K562 (cell line): ENCODE measurements around the gene KLK10. TPM values are rescaled to one million over a fixed set of nuclear protein-coding genes. Genes with fewer than 3 reads are reported as not detected.

ENCODE experiments used
- ATAC-seq: fragments of 200-7000 bp; cut with Tn5 transposase; 3 replicates; pipeline ENCODE4 v1.9.1; 2020; ENCODE audit warnings: moderate library complexity
- BruUV-seq: library from RNA; stranded (reverse); fragments of 400-500 nt; replicated peaks from 2 replicates; lab custom pipeline; 2021; lab: Mats Ljungman, UMichigan
- CTCF ChIA-PET: fragments of 300-600 bp; formaldehyde crosslinking; extraction: SDS; loops from one replicate; lab custom pipeline; 2021; ENCODE audit warnings: low intra/inter-chr PET ratio; lab: Yijun Ruan, JAX
- POLR2A ChIA-PET: fragments of 300-600, 350-650 bp; sonication (Branson Sonifier 250); formaldehyde crosslinking; extraction: SDS; loops from one replicate; lab custom pipeline; 2021; ENCODE audit warnings: antibody characterized with exemption, inconsistent platforms; lab: Yijun Ruan, JAX
- DNase-seq, 4 experiments: peaks; one replicate each; pipeline versions ENCODE4 v3.0.0 to v3.0.0-alpha.2; 2011 to 2018; ENCODE audit warnings: low spot score in 3 of 4, mixed read lengths in 3 of 4; ENCODE audit errors: extremely low read depth in 1 of 4
- FAIRE-seq: peaks from 2 replicates; lab custom pipeline; 2011; peaks lifted over from hg19 to GRCh38; lab: Jason Lieb, UNC
- H2AFZ ChIP-seq: 2 replicates; pipeline ENCODE4 v1.6.0; 2011; ENCODE audit warnings: low read depth, low read length, control low read depth, inconsistent platforms
- H3K27ac ChIP-seq: fragments of 200-600 bp; 3 replicates; pipeline ENCODE4 v1.8.0; 2011; ENCODE audit warnings: low read depth, mild to moderate bottlenecking, control low read depth, inconsistent platforms, low read length, moderate library complexity, mixed read lengths; ENCODE audit errors: extremely low read depth
- H3K27me3 ChIP-seq, 2 experiments: fragments of 300-600 bp in 1 of 2; 2 replicates in 1 of 2; 3 replicates in 1 of 2; pipeline versions ENCODE4 v1.6.0 to v1.8.0; 2011; ENCODE audit warnings: inconsistent platforms in 2 of 2, low read length in 2 of 2, mild to moderate bottlenecking in 1 of 2, mixed read lengths in 1 of 2, moderate library complexity in 1 of 2; ENCODE audit not compliant: control insufficient read depth in 2 of 2, insufficient read depth in 2 of 2
- H3K36me3 ChIP-seq: fragments of 300-600 bp; 3 replicates; pipeline ENCODE4 v1.8.0; 2011; ENCODE audit warnings: mild to moderate bottlenecking, low read length, inconsistent platforms; ENCODE audit not compliant: control insufficient read depth, insufficient read depth
- H3K4me1 ChIP-seq, 2 experiments: fragments of 200-600 bp in 1 of 2; replicated peaks in 1 of 2; 2 replicates in 1 of 2; 3 replicates in 1 of 2; pipeline versions ENCODE4 v1.5.1 to v1.8.0; 2011; ENCODE audit warnings: inconsistent platforms in 2 of 2, low read length in 2 of 2, mild to moderate bottlenecking in 1 of 2, mixed read lengths in 1 of 2, moderate library complexity in 1 of 2; ENCODE audit not compliant: control insufficient read depth in 2 of 2, insufficient read depth in 2 of 2
- H3K4me2 ChIP-seq: 2 replicates; pipeline ENCODE4 v1.6.1; 2011; ENCODE audit warnings: low read length, control low read depth, inconsistent platforms, mixed read lengths; ENCODE audit not compliant: insufficient read depth
- H3K4me3 ChIP-seq: fragments of 200-600 bp; sonication (generic), shearing (Covaris generic); 2 replicates; pipeline ENCODE4 v1.5.1; 2016; ENCODE audit warnings: control low read depth, inconsistent platforms
- H3K79me2 ChIP-seq: fragments of 200-600 bp; 3 replicates; pipeline ENCODE4 v1.8.0; 2011; ENCODE audit warnings: low read length, inconsistent platforms; ENCODE audit not compliant: control insufficient read depth, insufficient read depth
- H3K9ac ChIP-seq, 2 experiments: 2 replicates each; pipeline versions ENCODE4 v1.6.0 to v1.6.1; 2011; ENCODE audit warnings: low read depth in 2 of 2, low read length in 2 of 2, control low read depth in 1 of 2, inconsistent platforms in 1 of 2, mild to moderate bottlenecking in 1 of 2, mixed read lengths in 1 of 2; ENCODE audit not compliant: insufficient read depth in 1 of 2
- H3K9me1 ChIP-seq: one replicate; pipeline ENCODE4 v1.6.0; 2011; ENCODE audit warnings: inconsistent platforms, mild to moderate bottlenecking, low read length, moderate library complexity; ENCODE audit not compliant: control insufficient read depth, insufficient read depth
- H3K9me3 ChIP-seq: replicated peaks from 2 replicates; pipeline ENCODE4 v1.5.1; 2011; ENCODE audit warnings: low read depth, low read length, inconsistent platforms; ENCODE audit not compliant: control insufficient read depth, insufficient read depth
- H4K20me1 ChIP-seq: replicated peaks from 2 replicates; pipeline ENCODE4 v1.6.1; 2011; ENCODE audit warnings: low read length, inconsistent platforms, mixed read lengths; ENCODE audit not compliant: control insufficient read depth, insufficient read depth
- ATF2 ChIP-seq: sonication (generic); formaldehyde crosslinking; IDR thresholded peaks from 2 replicates; pipeline ENCODE4 v1.8.1; 2022; ENCODE audit warnings: missing genetic modification reagents
- FOXP4 ChIP-seq: sonication (generic); formaldehyde crosslinking; IDR thresholded peaks from 2 replicates; pipeline ENCODE4 v1.8.0; 2022; ENCODE audit warnings: mild to moderate bottlenecking, missing genetic modification reagents, borderline replicate concordance
- HCFC1 ChIP-seq: IDR thresholded peaks from 2 replicates; pipeline ENCODE4 v1.6.1; 2012; ENCODE audit warnings: low read depth, low read length, improper control_type of control experiment
- LARP7 ChIP-seq: fragments of 450-650 bp; IDR thresholded peaks from 2 replicates; pipeline ENCODE4 v1.6.1; 2016
- NFIC ChIP-seq: fragments of 450-650 bp; IDR thresholded peaks from 2 replicates; pipeline ENCODE4 v1.6.1; 2017; ENCODE audit warnings: mild to moderate bottlenecking, inconsistent platforms
- TFAM ChIP-seq: fragments of 250-450 bp; sonication (Bioruptor Pico); conservative IDR thresholded peaks from 2 replicates; pipeline ENCODE4 v1.5.0; 2021; ENCODE audit warnings: mild to moderate bottlenecking, moderate library complexity
- THRA ChIP-seq: fragments of 450-650 bp; IDR thresholded peaks from 2 replicates; pipeline ENCODE4 v1.6.1; 2017; ENCODE audit warnings: mild to moderate bottlenecking, moderate library complexity
- ZNF174 ChIP-seq: fragments of 250-450 bp; sonication (Bioruptor Pico); IDR thresholded peaks from 2 replicates; pipeline ENCODE4 v1.4.0; 2020; ENCODE audit warnings: mild to moderate bottlenecking
- ZNF707 ChIP-seq: fragments of 250-450 bp; sonication (Bioruptor Pico); conservative IDR thresholded peaks from 2 replicates; pipeline ENCODE4 v1.8.0; 2022; ENCODE audit warnings: inconsistent platforms, mild to moderate bottlenecking, moderate library complexity
- ZNF740 ChIP-seq, 3 experiments: fragments of 200-800 bp in 1 of 3; sonication (Bioruptor generic) in 1 of 3; sonication (generic) in 1 of 3; formaldehyde crosslinking in 1 of 3; IDR thresholded peaks; 2 replicates each; pipeline versions ENCODE4 v1.6.1 to v1.8.0; 2016 to 2022; ENCODE audit warnings: mild to moderate bottlenecking in 2 of 3, missing compliant biosample characterization in 2 of 3, missing genetic modification characterization in 2 of 3, missing genetic modification reagents in 1 of 3
- WGBS: fragments of 100-300 bp; shearing (Covaris generic); methylation state at CpG from one replicate; pipeline ENCODE4 v1.1.6; 2016; ENCODE audit warnings: low coverage, mixed read lengths; ENCODE audit not compliant: insufficient coverage; ENCODE audit errors: missing lambda C conversion rate; 5-methylcytosine and 5-hydroxymethylcytosine counted together
- in situ Hi-C: fragments of 300-500 bp; cut with MboI; formaldehyde crosslinking; loops from 4 replicates; pipeline ENCODE4 v1.15.0; 2018; ENCODE audit warnings: inconsistent platforms, mixed read lengths
- intact Hi-C: fragments of 100-400 bp; cut with micrococcal nuclease; formaldehyde crosslinking; loops from 2 replicates; pipeline ENCODE4 v1.14.2; 2022
- polyA plus RNA-seq, 8 experiments: library from polyadenylated mRNA; depleted of rRNA in 4 of 8; stranded (reverse) in 5 of 8; unstranded in 3 of 8; fragments of >200 nt; fragmentation: Nextera tagmentation in 2 of 8; fragmentation: Illumina TruSeq in 1 of 8; extraction: Ambion mirVana in 2 of 8; extraction: Trizol in 1 of 8; gene quantifications; 2 replicates each; pipeline versions ENCODE4 v1.2.1 to v1.2.3, GENCODE V29; 2011 to 2014; ENCODE audit warnings: inconsistent platforms in 1 of 8, missing spikeins in 1 of 8
- total RNA-seq, 7 experiments: library from RNA; depleted of rRNA in 6 of 7; stranded (reverse); fragments of >200 nt in 6 of 7; fragmentation: Illumina TruSeq in 2 of 7; extraction: Trizol in 2 of 7; gene quantifications; 2 replicates each; pipeline versions ENCODE4 v1.2.1 to v1.2.3, GENCODE V29; 2011 to 2021; ENCODE audit warnings: low replicate concordance in 1 of 7
- TF ChIP-seq, protein P1 (sequence below): fragments of 250-450 bp; sonication (Bioruptor Pico); IDR thresholded peaks from 2 replicates; pipeline ENCODE4 v1.8.0; 2022; ENCODE audit warnings: moderate library complexity, mild to moderate bottlenecking, inconsistent platforms
- TF ChIP-seq, protein P2 (sequence below): fragments of 200-400 bp; formaldehyde crosslinking; IDR thresholded peaks from 2 replicates; pipeline ENCODE4 v1.6.1; 2017; ENCODE audit warnings: mild to moderate bottlenecking, low read depth, low read length, moderate library complexity

The KLK10 gene
- total and polyA plus RNA-seq, 9 of the 15 experiments (the other 6 are each of a cell fraction or from before 2014, with no cell fraction given): 0.11 TPM; not detected in 8

GRCh38 chr19:51026554-51026831, 7.0 kb upstream of the KLK10 start, which contains the start of gene KLK11:
Gene KLK11, minus strand, starts transcription at chr19:51026616. Its CDS starts 985 bp downstream, at chr19:51025631.
- in situ Hi-C loops (no loop called here), intact Hi-C loops (no loop called here)
- Histone ChIP-seq H3K9ac (peak within 1 kb of the TSS in 1 of 2 experiments; percentile 58; a peak in 1 of 4 replicates), H3K36me3 (no peaks in the 10 kb centered on the region), H3K9me1 (peaks cover 2% of the 10 kb centered on the region), H3K27me3 (peaks cover 25 to 68% of the 10 kb centered on the region in 2 experiments), H3K4me2 (no peak within 1 kb of the TSS), H2AFZ (no peak within 1 kb of the TSS), H3K27ac (no peak within 1 kb of the TSS), H3K4me3 (no peak within 1 kb of the TSS), H4K20me1 (0 out of 2 replicates have a peak, but pooled peaks cover 8% of the 10 kb centered on the region), H3K9me3 (no peaks in the 10 kb centered on the region), H3K4me1 (peaks cover 0 to 7% of the 10 kb centered on the region in 2 experiments; a peak in 2 of 5 replicates), H3K79me2 (no peaks in the 10 kb centered on the region)
- no peak for FAIRE-seq
- no peak for DNase-seq
- CTCF ChIA-PET: no interaction called here
- ATAC-seq: no peak
- BruUV-seq: no TSS peak
- POLR2A ChIA-PET: interaction anchor here (0.6 kb wide), 1 partner anchor 23 kb away, joined by 3 read pairs; no protein-coding TSS in a partner anchor
- WGBS: 0% methylated on average over 6 of the region's 11 CpGs
- TF ChIP-seq HCFC1 (no peak), LARP7 (no peak), ATF2 (CRISPR knock-in tag) (no peak), ZNF174 (CRISPR knock-in tag) (no peak), TFAM (CRISPR knock-in tag) (no peak), FOXP4 (CRISPR knock-in tag) (no peak), THRA (no peak), ZNF740 (CRISPR knock-in tag; IDR thresholded peaks at IDR 0.05) (no peak), ZNF740 (tag; IDR thresholded peaks at IDR 0.05) (no peak), NFIC (no peak), ZNF707 (CRISPR knock-in tag) (no peak)
- TF ChIP-seq, protein P1, sequence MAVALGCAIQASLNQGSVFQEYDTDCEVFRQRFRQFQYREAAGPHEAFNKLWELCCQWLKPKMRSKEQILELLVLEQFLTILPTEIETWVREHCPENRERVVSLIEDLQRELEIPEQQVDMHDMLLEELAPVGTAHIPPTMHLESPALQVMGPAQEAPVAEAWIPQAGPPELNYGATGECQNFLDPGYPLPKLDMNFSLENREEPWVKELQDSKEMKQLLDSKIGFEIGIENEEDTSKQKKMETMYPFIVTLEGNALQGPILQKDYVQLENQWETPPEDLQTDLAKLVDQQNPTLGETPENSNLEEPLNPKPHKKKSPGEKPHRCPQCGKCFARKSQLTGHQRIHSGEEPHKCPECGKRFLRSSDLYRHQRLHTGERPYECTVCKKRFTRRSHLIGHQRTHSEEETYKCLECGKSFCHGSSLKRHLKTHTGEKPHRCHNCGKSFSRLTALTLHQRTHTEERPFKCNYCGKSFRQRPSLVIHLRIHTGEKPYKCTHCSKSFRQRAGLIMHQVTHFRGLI (CRISPR knock-in tag): no peak
- TF ChIP-seq, protein P2, sequence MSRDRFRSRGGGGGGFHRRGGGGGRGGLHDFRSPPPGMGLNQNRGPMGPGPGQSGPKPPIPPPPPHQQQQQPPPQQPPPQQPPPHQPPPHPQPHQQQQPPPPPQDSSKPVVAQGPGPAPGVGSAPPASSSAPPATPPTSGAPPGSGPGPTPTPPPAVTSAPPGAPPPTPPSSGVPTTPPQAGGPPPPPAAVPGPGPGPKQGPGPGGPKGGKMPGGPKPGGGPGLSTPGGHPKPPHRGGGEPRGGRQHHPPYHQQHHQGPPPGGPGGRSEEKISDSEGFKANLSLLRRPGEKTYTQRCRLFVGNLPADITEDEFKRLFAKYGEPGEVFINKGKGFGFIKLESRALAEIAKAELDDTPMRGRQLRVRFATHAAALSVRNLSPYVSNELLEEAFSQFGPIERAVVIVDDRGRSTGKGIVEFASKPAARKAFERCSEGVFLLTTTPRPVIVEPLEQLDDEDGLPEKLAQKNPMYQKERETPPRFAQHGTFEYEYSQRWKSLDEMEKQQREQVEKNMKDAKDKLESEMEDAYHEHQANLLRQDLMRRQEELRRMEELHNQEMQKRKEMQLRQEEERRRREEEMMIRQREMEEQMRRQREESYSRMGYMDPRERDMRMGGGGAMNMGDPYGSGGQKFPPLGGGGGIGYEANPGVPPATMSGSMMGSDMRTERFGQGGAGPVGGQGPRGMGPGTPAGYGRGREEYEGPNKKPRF: no peak
